GM21717 (cell line): Measurements from ENCODE around the gene DAAM1.

Experiments used
- ATAC-seq: cut with Tn5 transposase; IDR thresholded peaks from one replicate; pipeline ENCODE4 v1.9.1; 2021; ENCODE audit warnings: mild to moderate bottlenecking, moderate library complexity; ENCODE audit not compliant: unreplicated experiment

Gene DAAM1

DNA sequence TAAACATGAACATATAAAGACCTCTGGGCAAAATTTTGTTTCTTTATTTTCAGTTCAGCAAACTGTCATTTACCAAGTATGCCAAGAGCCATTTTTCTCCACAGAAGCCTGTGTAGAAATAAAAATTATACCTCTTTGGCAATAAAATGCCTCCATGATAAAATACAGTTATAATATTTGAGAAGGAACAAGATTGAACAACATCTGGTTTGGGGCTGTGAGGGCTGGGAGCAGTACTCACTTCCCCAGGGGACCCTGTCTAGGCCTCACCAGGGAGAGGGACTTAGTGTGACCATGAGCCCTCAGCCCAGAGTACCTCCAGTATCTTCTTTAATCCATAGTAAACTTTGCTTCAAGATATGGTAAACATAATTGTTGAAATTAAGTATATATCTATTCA, 65.1 kb downstream of the DAAM1 start:
- no peak for ATAC-seq

DNA sequence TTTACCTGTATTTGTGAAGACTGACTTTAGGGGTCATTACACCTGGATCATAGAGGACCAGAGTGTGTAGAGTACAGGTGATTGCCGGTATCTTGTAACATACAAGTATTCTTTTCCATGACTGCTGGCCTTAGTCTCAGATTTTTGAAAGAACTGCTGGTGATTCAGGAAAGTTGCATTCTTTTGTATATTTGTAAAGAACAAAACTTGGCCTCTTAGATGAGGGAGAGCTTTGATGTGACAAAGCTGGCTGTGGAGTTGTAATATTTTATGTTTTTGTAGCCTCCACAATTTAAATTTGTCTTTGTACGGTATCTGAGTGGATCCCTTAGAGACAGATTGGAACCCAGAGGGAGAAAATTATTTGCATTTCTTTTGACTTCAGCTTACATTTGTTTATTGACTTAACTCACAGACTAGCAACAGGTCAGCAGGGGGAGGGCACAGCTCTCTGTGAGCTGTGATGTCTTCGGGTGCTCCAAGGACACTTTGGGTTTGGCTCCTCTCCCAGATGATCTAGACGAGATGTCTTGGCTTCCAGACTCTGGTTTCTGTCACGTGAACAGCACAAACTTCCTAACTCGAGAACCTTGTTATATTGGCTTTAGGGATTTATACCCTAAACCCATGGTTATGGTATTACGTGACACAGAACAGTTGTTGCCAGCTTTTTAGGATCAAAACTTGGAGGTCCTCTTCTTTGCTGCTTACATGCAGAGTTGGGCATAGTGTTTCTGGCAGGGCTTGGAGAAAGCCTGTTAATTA, 65.9 kb downstream of the DAAM1 start:
- no peak for ATAC-seq

DNA sequence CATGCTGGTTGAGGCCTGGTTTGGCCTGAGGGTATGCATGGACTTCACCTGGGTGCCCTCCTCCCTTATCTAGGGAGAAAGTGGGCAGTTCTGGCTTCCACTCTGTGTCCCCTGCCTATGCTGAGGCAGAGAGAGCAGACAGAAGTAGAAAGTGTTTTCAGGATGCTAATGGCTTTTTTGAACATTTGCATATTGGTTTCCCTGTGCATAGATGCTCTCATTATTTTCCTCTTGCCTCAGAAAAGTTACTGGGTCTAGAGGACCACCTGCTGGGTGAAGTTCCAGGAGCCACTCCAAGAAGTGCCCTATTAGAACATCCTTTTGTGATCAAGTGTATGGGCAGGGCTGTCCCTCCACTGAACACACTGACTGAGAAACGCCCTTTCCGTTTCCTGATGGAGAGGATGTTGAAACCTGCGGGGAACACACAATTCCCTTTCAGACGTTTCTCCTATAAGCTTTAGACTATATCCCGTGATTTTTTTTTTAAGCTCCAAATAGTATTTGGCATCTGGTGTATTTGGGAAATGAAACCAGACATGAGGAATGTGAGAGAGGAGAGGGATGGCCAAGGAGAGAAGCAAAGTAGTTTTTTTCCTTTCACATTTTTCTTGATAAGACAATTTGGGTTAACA, 66.6 kb downstream of the DAAM1 start:
- peak; percentile 70 for ATAC-seq

DNA sequence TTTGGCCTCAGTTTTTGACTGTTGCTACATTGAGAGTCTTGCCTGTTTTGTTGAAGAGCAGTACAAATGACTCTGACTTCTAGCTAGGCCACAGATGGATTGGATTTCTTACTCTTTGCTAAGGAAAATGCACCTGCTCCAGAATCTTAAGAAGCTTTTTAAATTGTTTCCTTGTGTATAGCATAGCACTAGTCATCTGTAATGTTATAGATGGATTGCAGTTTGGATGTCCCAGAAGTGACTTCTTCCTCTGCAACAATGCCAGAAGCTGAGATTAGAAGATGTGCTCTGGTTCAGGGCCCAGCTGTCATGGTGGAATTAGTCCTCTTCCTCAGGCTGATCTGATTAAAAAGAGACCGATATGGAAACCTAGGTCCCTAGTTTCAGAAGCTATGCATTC, 67.9 kb downstream of the DAAM1 start:
- ATAC-seq, result no peak

DNA sequence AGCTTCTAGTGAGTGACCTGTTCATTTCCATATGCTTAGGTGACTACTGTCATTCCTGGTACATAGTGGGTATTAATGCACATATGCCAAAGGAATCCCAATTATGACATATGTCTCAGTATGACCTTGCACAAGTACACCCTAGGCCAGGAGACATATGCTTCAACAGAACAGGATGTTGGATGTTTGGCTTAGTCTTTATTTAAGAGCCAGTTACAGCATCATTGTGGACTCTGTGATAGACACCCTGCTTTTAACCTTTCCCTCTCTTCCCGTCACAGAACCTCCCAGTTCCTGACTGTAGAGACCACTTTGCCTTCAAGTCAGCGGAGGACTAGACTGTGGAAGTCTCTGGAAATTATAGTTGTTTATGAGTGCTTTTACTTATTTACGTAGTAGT, 72.9 kb downstream of the DAAM1 start:
- no peak for ATAC-seq

DNA sequence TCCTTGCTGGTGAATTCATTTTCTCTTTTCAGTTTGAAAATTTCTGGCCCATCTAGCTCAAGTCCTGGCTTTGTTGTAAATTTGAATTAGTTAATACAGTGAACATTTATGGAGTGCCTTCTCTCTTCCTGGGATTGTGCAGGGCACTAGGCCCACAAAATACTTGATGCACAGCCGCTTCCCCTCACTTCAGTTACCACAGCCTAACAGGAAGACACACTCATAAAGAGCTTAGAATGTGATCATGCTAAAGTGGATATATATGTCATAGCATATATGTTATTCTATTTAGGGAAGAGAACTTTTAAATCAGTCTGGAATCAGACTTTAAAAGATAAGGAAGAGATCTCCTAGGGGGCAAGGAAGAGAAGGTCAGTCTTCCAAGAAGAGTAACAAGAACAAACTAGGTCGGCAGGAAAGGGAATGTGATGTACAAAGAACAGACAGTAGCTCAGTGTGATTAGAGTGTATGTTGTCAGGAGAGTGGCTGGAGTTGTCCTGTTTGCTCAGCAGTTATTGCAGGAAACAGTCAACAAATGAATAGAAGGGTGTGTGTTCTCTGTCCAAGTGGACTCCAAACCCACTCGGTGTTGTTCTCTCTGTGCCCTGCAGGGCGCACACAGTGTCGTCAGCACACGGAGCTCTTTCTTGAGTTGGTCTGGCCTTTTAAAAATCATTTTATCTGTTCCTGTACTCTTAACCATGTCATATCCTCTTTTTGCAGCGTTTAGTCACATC, 74.4 kb downstream of the DAAM1 start:
- no peak for ATAC-seq

DNA sequence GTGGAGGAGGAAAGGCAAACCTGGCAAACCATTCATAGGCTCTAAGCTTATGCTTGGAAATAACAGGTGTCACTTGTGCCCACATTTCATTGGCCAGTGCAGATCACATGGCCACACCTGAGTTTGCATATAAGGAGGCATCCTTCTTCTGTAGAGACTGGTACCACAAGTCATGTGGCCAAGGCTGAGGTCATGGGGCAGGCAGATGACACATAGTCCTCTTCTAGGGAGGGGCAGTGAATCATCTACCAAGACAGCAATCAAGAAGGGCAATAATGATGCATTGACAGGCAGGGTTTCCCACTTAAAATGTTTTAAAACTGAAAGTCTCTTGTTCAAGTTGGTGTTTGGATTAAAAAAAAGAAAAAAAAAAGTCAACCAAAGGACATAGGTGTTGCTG, 77.3 kb downstream of the DAAM1 start:
- no peak for ATAC-seq

DNA sequence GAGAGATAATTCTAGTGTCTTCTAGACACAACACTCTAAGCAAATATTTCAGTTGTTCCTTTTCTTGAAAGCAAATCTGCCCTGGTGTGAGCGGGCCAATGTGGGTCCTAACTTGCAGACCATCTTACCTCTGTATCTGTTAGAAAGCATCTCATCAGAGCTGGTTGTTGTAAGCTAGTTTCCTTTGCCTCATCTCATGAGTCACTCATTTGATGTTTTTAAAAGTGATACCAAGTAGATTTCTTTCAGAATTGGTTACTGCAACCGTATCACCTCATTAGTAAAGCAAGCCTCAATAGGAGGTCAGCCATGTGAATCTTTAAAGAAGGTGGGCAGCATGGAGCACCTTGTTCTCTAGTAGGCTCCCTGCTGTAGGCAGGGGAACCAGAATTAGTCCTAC, 78.6 kb downstream of the DAAM1 start:
- no peak for ATAC-seq

DNA sequence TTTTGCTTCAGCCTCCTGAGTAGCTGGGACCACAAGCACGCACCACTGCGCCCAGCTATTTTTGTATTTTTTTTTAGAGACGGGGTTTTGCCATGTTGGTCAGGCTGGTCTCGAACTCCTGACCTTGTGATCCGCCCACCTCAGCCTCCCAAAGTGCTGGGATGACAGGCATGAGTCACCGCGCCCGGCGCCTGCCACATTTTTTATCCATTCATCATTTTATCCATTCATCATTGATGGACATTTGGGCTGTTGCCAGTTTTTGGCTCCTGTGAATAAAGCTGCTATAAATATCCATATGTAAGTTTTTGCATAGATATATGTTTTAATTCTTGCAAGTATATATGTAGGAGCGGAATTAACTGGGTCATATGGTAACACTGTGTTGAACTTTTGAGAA, 79.5 kb downstream of the DAAM1 start:
- ATAC-seq, result no peak

DNA sequence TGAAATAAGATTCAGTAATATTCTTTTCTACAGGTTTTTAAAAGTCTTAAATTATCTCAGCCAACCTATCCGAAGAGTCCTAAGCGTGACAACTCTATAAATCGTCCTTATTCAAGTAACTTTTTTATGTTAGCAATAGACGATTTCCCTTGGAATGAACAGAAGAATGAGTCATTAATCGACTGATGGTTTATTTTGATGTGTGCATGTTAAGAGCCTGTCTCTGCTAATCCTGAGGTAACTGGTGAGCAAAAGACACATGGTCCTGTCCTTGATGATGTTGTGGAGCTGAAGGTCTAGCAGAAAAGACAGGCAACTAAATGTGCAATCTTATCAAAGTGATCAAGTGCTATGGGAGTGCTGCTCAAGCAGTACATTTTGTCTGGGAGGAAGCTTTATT, 80.4 kb downstream of the DAAM1 start:
- ATAC-seq, result no peak

DNA sequence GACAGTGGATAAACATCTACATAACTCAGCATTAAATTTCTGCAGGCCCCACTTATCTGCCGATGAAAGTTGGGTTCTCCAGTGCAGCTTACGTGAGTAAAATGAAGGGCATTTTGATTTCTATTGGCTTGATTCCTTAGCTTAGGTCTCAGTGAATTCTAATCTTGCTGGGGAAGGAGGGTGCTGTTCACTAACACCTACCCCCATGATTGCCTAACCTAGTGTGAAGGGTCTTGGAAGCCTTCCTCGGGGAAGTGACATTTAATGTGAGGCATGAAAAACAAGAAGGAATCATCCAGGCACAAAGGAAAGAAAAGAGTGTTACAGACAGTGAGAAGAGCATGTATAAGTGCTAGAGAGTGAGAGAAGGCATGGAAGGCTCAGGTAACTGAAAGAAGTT, 81.0 kb downstream of the DAAM1 start:
- no peak for ATAC-seq

DNA sequence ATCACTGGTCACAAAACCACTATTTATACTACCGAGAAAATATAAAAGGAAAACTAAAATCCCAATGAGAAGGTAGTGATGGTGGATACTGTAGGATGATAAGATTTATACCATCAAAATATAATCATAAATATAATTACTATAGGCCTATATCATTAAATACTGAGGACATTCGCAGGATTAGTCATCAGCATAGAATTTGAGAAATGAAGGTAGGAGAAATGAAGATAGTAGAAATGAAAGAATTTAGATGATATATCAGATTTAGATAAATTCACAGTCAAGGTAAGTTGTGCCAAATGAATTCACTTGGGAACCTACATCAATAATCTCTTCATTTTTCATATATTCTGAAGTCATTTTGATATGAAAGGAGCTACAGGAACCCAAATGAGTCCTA, 82.8 kb downstream of the DAAM1 start:
- ATAC-seq, result no peak

DNA sequence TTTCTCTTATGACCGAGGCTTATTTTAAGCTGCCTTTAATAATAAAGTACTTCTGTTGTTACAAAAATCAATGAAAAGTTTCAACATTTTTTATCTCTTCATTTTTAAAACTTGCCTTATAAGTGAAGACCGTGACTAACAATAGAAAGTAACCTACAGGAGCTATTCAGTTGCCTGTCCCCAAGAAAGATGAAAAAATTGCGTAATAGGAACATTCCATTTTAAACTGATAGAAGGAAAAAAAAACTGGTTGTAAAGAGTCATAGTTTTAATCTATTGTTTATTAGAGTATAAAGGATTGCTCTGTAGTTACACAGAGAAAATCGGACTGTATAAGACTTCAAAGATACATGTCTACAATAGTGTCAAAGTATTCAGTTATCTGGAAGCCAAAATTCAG, 83.3 kb downstream of the DAAM1 start:
- no peak for ATAC-seq

DNA sequence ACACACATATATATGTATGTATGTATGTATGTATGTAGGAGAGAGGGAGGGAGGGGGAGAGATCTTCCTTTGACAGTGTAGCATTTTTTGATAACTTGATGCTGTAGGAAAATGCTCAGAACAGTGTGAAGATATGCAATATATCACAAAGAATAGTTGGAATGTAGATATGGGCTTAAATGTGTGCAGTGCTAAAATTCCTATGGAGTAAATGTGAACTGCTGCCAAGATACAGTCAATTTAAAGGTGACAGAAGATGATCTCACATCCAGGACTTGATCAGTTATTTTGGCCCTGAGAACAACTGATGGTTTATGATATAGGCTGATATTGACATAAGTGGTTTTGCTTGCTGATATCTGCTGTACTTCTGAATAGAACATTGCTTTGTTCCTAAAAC, 84.2 kb downstream of the DAAM1 start:
- ATAC-seq, result no peak

DNA sequence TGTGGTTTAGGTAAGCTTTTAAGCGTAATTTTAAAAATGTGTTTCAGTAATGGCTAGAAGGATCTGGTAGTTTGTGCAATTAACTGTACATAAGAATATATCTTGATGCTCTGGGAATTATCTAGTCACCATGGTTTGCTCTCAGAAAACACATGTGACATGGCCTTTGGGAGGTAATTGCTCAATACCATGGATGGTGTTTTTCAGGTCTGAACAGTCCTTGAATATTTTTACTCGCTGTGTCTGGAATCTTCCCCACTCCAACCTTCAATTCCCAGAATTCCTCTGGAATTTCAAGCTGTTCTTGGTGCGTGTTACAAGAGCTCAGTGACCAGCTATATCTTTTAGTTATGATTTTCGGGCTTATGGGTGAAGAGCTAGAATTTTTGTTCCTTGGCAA, 85.3 kb downstream of the DAAM1 start:
- ATAC-seq, result no peak

DNA sequence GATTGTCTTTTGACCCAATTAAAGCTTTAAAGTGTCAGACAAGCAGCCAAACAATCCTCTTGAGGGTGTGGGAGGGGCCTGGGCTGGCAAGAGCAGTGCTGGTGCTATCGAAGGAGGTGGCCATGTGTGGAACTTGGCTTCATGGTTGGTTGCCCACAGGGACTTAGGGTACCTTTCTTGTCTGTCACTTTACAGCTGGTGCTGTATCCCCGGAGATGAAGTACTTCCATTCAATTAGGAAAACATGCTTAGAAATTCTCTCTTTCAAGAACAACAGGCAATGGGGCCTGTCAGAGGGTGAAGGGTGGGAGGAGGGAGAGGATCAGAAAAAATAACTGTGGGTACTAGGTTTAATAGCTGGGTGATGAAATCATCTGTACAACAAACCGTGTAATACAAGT, 86.5 kb downstream of the DAAM1 start:
- peak; percentile 61 for ATAC-seq

DNA sequence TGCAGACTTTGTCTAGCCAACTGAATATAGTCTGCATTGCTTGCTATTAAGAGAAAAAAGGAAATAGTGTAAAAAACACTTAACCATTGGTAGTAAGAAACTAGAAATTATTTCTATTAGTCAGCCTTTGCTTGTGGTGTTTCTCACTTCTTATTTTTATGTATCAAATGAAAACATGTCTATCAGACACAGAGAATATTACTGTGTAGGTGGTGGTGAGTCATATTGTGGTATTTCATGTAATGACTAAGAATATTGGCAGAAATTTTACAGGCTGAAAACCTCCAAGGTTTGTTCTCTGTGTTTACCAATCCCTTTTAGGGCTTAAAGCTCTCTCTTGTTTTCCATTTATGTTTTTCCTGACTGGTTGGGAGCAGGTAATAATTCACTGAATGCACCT, 87.2 kb downstream of the DAAM1 start:
- ATAC-seq, result peak; percentile 89

DNA sequence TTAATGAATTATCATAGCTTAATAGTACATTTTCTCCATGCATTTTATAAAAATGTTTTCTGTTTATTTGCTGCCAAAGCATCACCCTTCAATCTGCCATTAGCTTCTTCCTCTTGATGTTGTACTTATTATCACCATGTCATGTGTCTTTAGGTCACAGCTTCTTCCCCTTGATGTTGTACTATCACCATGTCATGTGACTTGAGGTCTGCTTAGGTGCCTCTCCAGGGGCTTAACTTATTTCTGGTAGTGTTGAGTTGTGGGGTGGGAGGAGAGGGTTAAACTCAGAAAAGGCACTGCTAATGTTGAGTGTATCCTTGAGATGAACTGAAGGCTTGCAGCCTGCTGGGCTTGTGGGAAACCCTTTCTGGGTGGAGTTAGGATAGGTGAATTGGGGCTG, 87.8 kb downstream of the DAAM1 start:
- ATAC-seq, result no peak

DNA sequence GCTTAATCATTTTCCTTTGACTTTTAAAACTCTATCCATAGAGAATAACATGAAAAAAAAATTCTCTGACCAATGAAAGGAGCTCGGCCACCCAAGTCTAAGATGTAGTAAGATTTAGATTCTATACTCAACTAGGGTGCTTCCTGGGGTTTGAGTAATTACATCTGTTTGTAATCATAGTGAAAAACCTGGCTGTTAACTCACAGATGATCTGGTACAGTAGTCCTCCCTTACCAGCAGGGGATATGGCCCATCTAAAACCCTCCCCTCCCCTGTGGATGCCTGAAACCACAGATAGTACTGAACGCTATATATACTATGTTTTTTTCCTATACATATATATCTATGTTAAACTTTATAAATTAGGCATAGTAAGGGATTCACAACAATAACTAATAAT, 89.2 kb downstream of the DAAM1 start:
- ATAC-seq, result no peak

DNA sequence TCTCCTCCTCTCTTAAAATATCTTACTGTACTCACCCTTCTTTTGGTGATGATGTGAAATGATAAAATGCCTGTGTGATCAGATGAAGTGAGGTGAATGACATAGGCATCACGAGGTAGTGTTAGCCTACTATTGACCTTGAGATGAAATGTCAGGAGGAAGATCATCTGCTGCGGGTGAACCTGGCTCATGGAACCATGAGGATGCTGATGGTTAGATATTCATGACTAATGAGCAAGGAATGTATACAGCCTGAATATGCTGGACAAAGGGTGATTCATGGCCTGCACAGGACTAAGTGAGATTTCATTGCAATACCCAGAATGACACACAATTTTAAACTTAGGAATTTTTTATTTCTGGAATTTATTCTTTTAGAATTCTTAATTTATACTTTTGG, 89.6 kb downstream of the DAAM1 start:
- ATAC-seq, result no peak

DNA sequence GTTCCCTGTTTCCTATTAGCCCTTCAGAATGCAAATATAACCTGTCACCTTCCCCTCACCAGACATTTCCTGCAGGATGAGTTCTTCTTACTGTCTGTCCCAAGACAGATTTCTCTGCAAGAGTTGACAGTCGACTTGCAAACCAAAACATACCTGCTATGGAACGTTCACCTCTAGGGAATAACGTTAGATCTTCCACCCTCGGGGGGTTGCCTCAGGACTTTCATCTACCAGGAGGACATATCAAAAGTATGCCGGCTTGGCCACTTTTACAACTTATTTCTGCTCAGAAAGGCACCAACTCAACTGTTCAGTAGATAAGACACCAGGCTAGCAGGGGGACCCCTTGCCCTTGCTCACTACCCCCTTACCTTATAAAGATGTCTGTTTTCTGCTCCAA, 92.5 kb downstream of the DAAM1 start:
- ATAC-seq, result no peak
